GM20000 (cell line): ENCODE measurements around the gene MED12L.

Source experiments
- DNase-seq: peaks from one replicate; pipeline ENCODE4 v3.0.0; 2012; ENCODE audit warnings: low spot score
- CTCF ChIP-seq: IDR thresholded peaks from 2 replicates; pipeline ENCODE4 v1.5.1; 2012; ENCODE audit warnings: mild to moderate bottlenecking, control low read depth; ENCODE audit errors: extremely low read depth, missing control alignments

Gene MED12L

GRCh38 chr3:151268267-151269235 lies 183.1 kb downstream of the MED12L start:
- DNase-seq, result peak; percentile 7
- TF ChIP-seq CTCF, result no peak

- DNase-seq, result no peak
- TF ChIP-seq CTCF, result no peak
Measured at GRCh38 chr3:151269631-151270030, 184.2 kb downstream of the MED12L start.

GRCh38 chr3:151275091-151275490 lies 189.6 kb downstream of the MED12L start:
- DNase-seq, result no peak
- TF ChIP-seq CTCF, result no peak

GRCh38 chr3:151276038-151276686 lies 190.7 kb downstream of the MED12L start:
- no peak for DNase-seq
- no peak for TF ChIP-seq CTCF

- no peak for DNase-seq
- TF ChIP-seq CTCF, result no peak
Measured at GRCh38 chr3:151276687-151277042, 191.2 kb downstream of the MED12L start.

GRCh38 chr3:151278230-151278629 lies 192.8 kb downstream of the MED12L start, which contains the start of gene P2RY14:
P2RY14 (minus strand) TSS chr3:151278542; CDS start chr3:151214316, 64,226 bp downstream.
- TF ChIP-seq CTCF, result no peak
- DNase-seq, result no peak
